ENCODE data around the gene TBC1D14. TPM values are rescaled to one million over a fixed set of nuclear protein-coding genes. Genes with fewer than 3 reads are reported as not detected.
A peak's percentile ranks its signal among the peaks of the same experiment; 100 is the strongest.

TBC1D14 gene
- total RNA-seq, 1 donor from 2014 or later: 33.2 TPM

- Mint-ChIP-seq H3K4me1 (ENCODE audit: unreplicated experiment) (peaks cover 51% of the 10 kb centered on the region), H3K4me3 (ENCODE audit: unreplicated experiment) (no peak overlapping the region), H3K27me3 (ENCODE audit: unreplicated experiment) (no peaks in the 10 kb centered on the region), H3K27ac (ENCODE audit: unreplicated experiment) (no peak overlapping the region), H3K36me3 (ENCODE audit: unreplicated experiment) (peaks cover 5% of the 10 kb centered on the region), H3K9me3 (ENCODE audit: unreplicated experiment) (no peaks in the 10 kb centered on the region)
- no peak for TF ChIP-seq CTCF (IDR thresholded peaks at IDR 0.05)
- DNase-seq (ENCODE audit: extremely low spot score, unreplicated experiment): no peak
Observed at GRCh38 chr4:6938647-6939271, 29.1 kb downstream of the TBC1D14 start.

GRCh38 chr4:6939761-6940743 is 30.4 kb downstream of the TBC1D14 start:
- no peak for DNase-seq (ENCODE audit: extremely low spot score, unreplicated experiment)
- H3K27ac Mint-ChIP-seq (ENCODE audit: unreplicated experiment): no peak overlapping the region
- no peaks in the 10 kb centered on the region for H3K27me3 Mint-ChIP-seq (ENCODE audit: unreplicated experiment)
- no peak overlapping the region for H3K4me3 Mint-ChIP-seq (ENCODE audit: unreplicated experiment)
- TF ChIP-seq CTCF (IDR thresholded peaks at IDR 0.05): no peak
- peaks cover 63% of the 10 kb centered on the region for H3K4me1 Mint-ChIP-seq (ENCODE audit: unreplicated experiment)
- H3K9me3 Mint-ChIP-seq (ENCODE audit: unreplicated experiment): no peaks in the 10 kb centered on the region
- H3K36me3 Mint-ChIP-seq (ENCODE audit: unreplicated experiment): peaks cover 1% of the 10 kb centered on the region

- Mint-ChIP-seq H3K27me3 (ENCODE audit: unreplicated experiment) (no peaks in the 10 kb centered on the region), H3K27ac (ENCODE audit: unreplicated experiment) (peak overlapping the region; percentile 95), H3K4me1 (ENCODE audit: unreplicated experiment) (peaks cover 64% of the 10 kb centered on the region), H3K9me3 (ENCODE audit: unreplicated experiment) (no peaks in the 10 kb centered on the region), H3K4me3 (ENCODE audit: unreplicated experiment) (no peak overlapping the region), H3K36me3 (ENCODE audit: unreplicated experiment) (peaks cover 1% of the 10 kb centered on the region)
- DNase-seq (ENCODE audit: extremely low spot score, unreplicated experiment): no peak
- no peak for TF ChIP-seq CTCF (IDR thresholded peaks at IDR 0.05)
Observed at GRCh38 chr4:6940744-6941137, 31.1 kb downstream of the TBC1D14 start.

GRCh38 chr4:6941796-6942195 is 32.2 kb downstream of the TBC1D14 start:
- Mint-ChIP-seq H3K9me3 (ENCODE audit: unreplicated experiment) (no peaks in the 10 kb centered on the region), H3K27me3 (ENCODE audit: unreplicated experiment) (no peaks in the 10 kb centered on the region), H3K36me3 (ENCODE audit: unreplicated experiment) (no peaks in the 10 kb centered on the region), H3K27ac (ENCODE audit: unreplicated experiment) (peak overlapping the region; percentile 95), H3K4me1 (ENCODE audit: unreplicated experiment) (peaks cover 62% of the 10 kb centered on the region), H3K4me3 (ENCODE audit: unreplicated experiment) (no peak overlapping the region)
- TF ChIP-seq CTCF (IDR thresholded peaks at IDR 0.05): no peak
- DNase-seq (ENCODE audit: extremely low spot score, unreplicated experiment): no peak

- H3K27ac Mint-ChIP-seq (ENCODE audit: unreplicated experiment): peak overlapping the region; percentile 95
- H3K4me1 Mint-ChIP-seq (ENCODE audit: unreplicated experiment): peaks cover 60% of the 10 kb centered on the region
- no peaks in the 10 kb centered on the region for H3K27me3 Mint-ChIP-seq (ENCODE audit: unreplicated experiment)
- peak overlapping the region; percentile 55 for H3K4me3 Mint-ChIP-seq (ENCODE audit: unreplicated experiment)
- TF ChIP-seq CTCF (IDR thresholded peaks at IDR 0.05): no peak
- no peak for DNase-seq (ENCODE audit: extremely low spot score, unreplicated experiment)
- no peaks in the 10 kb centered on the region for H3K9me3 Mint-ChIP-seq (ENCODE audit: unreplicated experiment)
- no peaks in the 10 kb centered on the region for H3K36me3 Mint-ChIP-seq (ENCODE audit: unreplicated experiment)
Observed at GRCh38 chr4:6942238-6942800, 32.7 kb downstream of the TBC1D14 start.

Data from osteocyte (in vitro differentiated cells).